GM12878 (cell line): ENCODE data around the gene LSMEM2. TPM values are rescaled to one million over a fixed set of nuclear protein-coding genes. Genes with fewer than 3 reads are reported as not detected.
A peak's percentile ranks its signal among the peaks of the same experiment; 100 is the strongest.

ENCODE experiments used
- ATAC-seq: fragments of 200-7000 bp; cut with Tn5 transposase; 3 replicates; pipeline ENCODE4 v1.9.1; 2020; ENCODE audit warnings: mild to moderate bottlenecking, moderate library complexity
- BruUV-seq: library from RNA; stranded (reverse); fragments of 400-500 nt; replicated peaks from 2 replicates; lab custom pipeline; 2021; lab: Mats Ljungman, UMichigan
- CTCF ChIA-PET: fragments of 300-600 bp; sonication (Branson Sonifier 250); formaldehyde crosslinking; extraction: SDS; loops from one replicate; lab custom pipeline; 2021; ENCODE audit warnings: inconsistent platforms; lab: Yijun Ruan, JAX
- POLR2A ChIA-PET: fragments of 350-600 bp; formaldehyde crosslinking; extraction: SDS; loops from one replicate; lab custom pipeline; 2021; ENCODE audit warnings: inconsistent platforms; lab: Charles Lee
- RAD21 ChIA-PET: fragments of 300-600 bp; sonication (Branson Sonifier 250); formaldehyde crosslinking; loops from one replicate; lab custom pipeline; 2023; ENCODE audit warnings: antibody characterized with exemption; ENCODE audit not compliant: unreplicated experiment; lab: Charles Lee
- SMC1A ChIA-PET: fragments of 300-600 bp; sonication (Branson Sonifier 250); formaldehyde crosslinking; loops from one replicate; lab custom pipeline; 2023; ENCODE audit not compliant: unreplicated experiment, uncharacterized antibody; lab: Charles Lee
- DNase-seq: peaks from one replicate; pipeline ENCODE4 v3.0.0-alpha.2; 2011; ENCODE audit warnings: low read depth, low spot score
- FAIRE-seq: peaks from 3 replicates; lab custom pipeline; 2011; peaks lifted over from hg19 to GRCh38; lab: Jason Lieb, UNC
- H2AFZ ChIP-seq: 2 replicates; pipeline ENCODE4 v1.6.0; 2011; ENCODE audit warnings: low read depth, low read length, control low read depth; ENCODE audit not compliant: control insufficient read depth
- H3K27ac ChIP-seq: 2 replicates; pipeline ENCODE4 v1.5.1; 2011; ENCODE audit warnings: control low read depth; ENCODE audit not compliant: control insufficient read depth, insufficient read depth
- H3K27me3 ChIP-seq, 2 experiments: replicated peaks in 1 of 2; 2 replicates each; pipeline versions ENCODE4 v1.6.0 to v1.6.1; 2011; ENCODE audit warnings: low read length in 1 of 2; ENCODE audit not compliant: control insufficient read depth in 2 of 2, insufficient read depth in 2 of 2
- H3K36me3 ChIP-seq, 2 experiments: 2 replicates each; pipeline ENCODE4 v1.5.1; 2011; ENCODE audit warnings: low read length in 1 of 2; ENCODE audit not compliant: control insufficient read depth in 2 of 2, insufficient read depth in 2 of 2
- H3K4me1 ChIP-seq: 2 replicates; pipeline ENCODE4 v1.6.1; 2011; ENCODE audit warnings: mild to moderate bottlenecking, low read length, moderate library complexity, mixed read lengths; ENCODE audit not compliant: control insufficient read depth, insufficient read depth
- H3K4me2 ChIP-seq: 2 replicates; pipeline ENCODE4 v1.6.0; 2011; ENCODE audit warnings: control low read depth; ENCODE audit not compliant: control insufficient read depth, insufficient read depth
- H3K4me3 ChIP-seq: fragments of 200-600 bp; sonication (generic); 2 replicates; pipeline ENCODE4 v1.5.1; 2016
- H3K79me2 ChIP-seq: 2 replicates; pipeline ENCODE4 v1.6.0; 2011; ENCODE audit warnings: low read length; ENCODE audit not compliant: control insufficient read depth, insufficient read depth
- H3K9ac ChIP-seq: 2 replicates; pipeline ENCODE4 v1.8.0; 2011; ENCODE audit warnings: low read length, control low read depth, mixed read lengths; ENCODE audit not compliant: control insufficient read depth, insufficient read depth
- H3K9me3 ChIP-seq: replicated peaks from 3 replicates; pipeline ENCODE4 v1.5.1; 2011; ENCODE audit warnings: mild to moderate bottlenecking, low read length; ENCODE audit not compliant: control insufficient read depth, insufficient read depth
- H4K20me1 ChIP-seq: 2 replicates; pipeline ENCODE4 v1.6.0; 2011; ENCODE audit not compliant: control insufficient read depth, insufficient read depth
- CHD4 ChIP-seq: fragments of 200-600 bp; sonication (generic); IDR thresholded peaks from 2 replicates; pipeline ENCODE4 v1.6.1; 2016; ENCODE audit warnings: mild to moderate bottlenecking
- NFIC ChIP-seq: IDR thresholded peaks from 2 replicates; pipeline ENCODE4 v1.6.1; 2012; ENCODE audit warnings: low read depth, mild to moderate bottlenecking, inconsistent platforms, low read length, moderate library complexity
- PAX8 ChIP-seq: fragments of 450-650 bp; IDR thresholded peaks from 2 replicates; pipeline ENCODE4 v1.6.1; 2017; ENCODE audit warnings: mild to moderate bottlenecking, moderate library complexity
- SPI1 ChIP-seq: IDR thresholded peaks from 2 replicates; pipeline ENCODE4 v1.6.1; 2011; ENCODE audit warnings: low read depth, mild to moderate bottlenecking, low read length, moderate library complexity, borderline replicate concordance; ENCODE audit not compliant: insufficient read depth
- SREBF2 ChIP-seq: IDR thresholded peaks from 2 replicates; pipeline ENCODE4 v1.6.1; 2012; ENCODE audit warnings: mild to moderate bottlenecking, low read length
- SUPT20H ChIP-seq: IDR thresholded peaks from 2 replicates; pipeline ENCODE4 v1.6.1; 2011; ENCODE audit warnings: low read depth, mild to moderate bottlenecking, low read length, moderate library complexity, borderline replicate concordance; ENCODE audit not compliant: control insufficient read depth
- WGBS: methylation state at CpG from one replicate; pipeline ENCODE4 v1.1.6; 2016; ENCODE audit warnings: low lambda C conversion rate; ENCODE audit not compliant: insufficient replicate concordance, insufficient coverage; ENCODE audit errors: missing lambda C conversion rate; 5-methylcytosine and 5-hydroxymethylcytosine counted together
- in situ Hi-C: fragments of 300-500 bp; cut with MboI; formaldehyde crosslinking; loops from 9 replicates; pipeline ENCODE4 v1.14.3; 2018; ENCODE audit warnings: mixed read lengths
- intact Hi-C: fragments of 100-400 bp; cut with micrococcal nuclease; formaldehyde crosslinking; loops from one replicate; pipeline ENCODE4 v1.14.2; 2022; ENCODE audit not compliant: unreplicated experiment
- polyA plus RNA-seq, 11 experiments: library from polyadenylated mRNA; depleted of rRNA in 4 of 11; unstranded in 6 of 11; stranded (reverse) in 5 of 11; fragments of >200 nt; fragmentation: Nextera tagmentation in 4 of 11; fragmentation: Illumina TruSeq in 1 of 11; extraction: Ambion mirVana in 4 of 11; extraction: Trizol in 1 of 11; gene quantifications; 1 replicate in 1 of 11; 2 replicates in 10 of 11; pipeline versions ENCODE4 v1.2.1 to v1.2.3, GENCODE V29; 2011 to 2016; ENCODE audit warnings: inconsistent platforms in 2 of 11, missing spikeins in 2 of 11, low read depth in 1 of 11
- total RNA-seq, 4 experiments: library from RNA; depleted of rRNA in 3 of 4; stranded (reverse); fragments of >200 nt in 3 of 4; fragmentation: Illumina TruSeq in 1 of 4; extraction: Trizol in 1 of 4; gene quantifications; 2 replicates each; pipeline versions ENCODE4 v1.2.1 to v1.2.3, GENCODE V29; 2013 to 2021
- TF ChIP-seq, protein P1 (sequence below): IDR thresholded peaks from 2 replicates; pipeline ENCODE4 v1.6.1; 2012; ENCODE audit warnings: low read depth, low read length, improper control_type of control experiment
- TF ChIP-seq, protein P2 (sequence below): fragments of 450-650 bp; IDR thresholded peaks from 2 replicates; pipeline ENCODE4 v1.6.1; 2016; ENCODE audit warnings: mild to moderate bottlenecking, moderate library complexity, borderline replicate concordance

The LSMEM2 gene
- total and polyA plus RNA-seq, 10 of the 15 experiments (the other 5 are each of a cell fraction or from before 2014, with no cell fraction given) = 0.17 TPM; not detected in 9

DNA sequence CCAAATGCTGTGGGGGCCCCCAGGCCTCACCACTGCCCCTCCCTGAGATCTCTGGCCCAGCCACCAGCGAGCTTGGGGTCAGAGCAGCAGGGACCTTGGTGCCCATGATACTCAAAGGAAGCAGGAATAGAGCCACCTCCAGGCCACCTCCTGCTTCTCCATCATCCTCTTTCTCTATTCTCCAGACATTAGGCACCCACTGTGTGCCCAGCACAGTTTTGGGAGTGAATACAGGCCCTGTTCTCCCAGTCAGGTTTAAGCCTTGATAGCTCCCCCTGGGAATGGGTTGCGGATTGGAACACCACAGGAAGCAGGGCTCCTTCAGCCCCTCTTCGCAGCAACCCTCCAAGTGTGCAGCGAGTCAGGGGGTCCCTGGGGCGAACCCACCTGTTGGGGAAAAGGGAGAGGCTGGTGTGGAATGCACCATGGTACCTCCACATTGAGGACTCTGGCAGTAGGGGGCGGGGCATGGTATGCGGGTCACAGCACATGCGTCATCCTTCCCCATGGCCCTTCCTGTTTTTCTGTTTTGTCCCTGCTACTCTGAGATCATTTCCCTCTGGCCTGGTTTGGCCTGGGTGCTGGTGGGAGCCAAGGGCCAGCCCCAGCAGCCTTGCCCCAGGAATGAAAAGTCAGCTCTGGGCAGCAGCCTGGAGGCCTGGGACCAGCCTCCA, 24.2 kb upstream of the LSMEM2 start:
- peaks cover 3% of the 10 kb centered on the region; the same call in 1 of the 2 replicates for H3K4me1 ChIP-seq
- peaks cover 13% of the 10 kb centered on the region; the same call in 1 of the 3 replicates for H3K9me3 ChIP-seq
- no peak for ATAC-seq
- WGBS = 77% methylated on average over 8 of the region's 8 CpGs
- ChIA-PET SMC1A (no interaction called here), POLR2A (no interaction called here), CTCF (interaction anchor here (1.6 kb wide), 1 partner anchor 29 kb away, joined by 4 read pairs; no protein-coding TSS in a partner anchor), RAD21 (interaction anchor here (1.0 kb wide), 1 partner anchor 8 kb away, joined by 4 read pairs; no protein-coding TSS in a partner anchor)
- H4K20me1 ChIP-seq = peaks cover 7% of the 10 kb centered on the region
- H3K27ac ChIP-seq = no peak overlapping the region
- TF ChIP-seq SREBF2 (no peak), SUPT20H (no peak), CHD4 (no peak), PAX8 (no peak), NFIC (no peak), SPI1 (peak; percentile 31; the same call in 1 of the 2 replicates)
- TF ChIP-seq, protein P1, sequence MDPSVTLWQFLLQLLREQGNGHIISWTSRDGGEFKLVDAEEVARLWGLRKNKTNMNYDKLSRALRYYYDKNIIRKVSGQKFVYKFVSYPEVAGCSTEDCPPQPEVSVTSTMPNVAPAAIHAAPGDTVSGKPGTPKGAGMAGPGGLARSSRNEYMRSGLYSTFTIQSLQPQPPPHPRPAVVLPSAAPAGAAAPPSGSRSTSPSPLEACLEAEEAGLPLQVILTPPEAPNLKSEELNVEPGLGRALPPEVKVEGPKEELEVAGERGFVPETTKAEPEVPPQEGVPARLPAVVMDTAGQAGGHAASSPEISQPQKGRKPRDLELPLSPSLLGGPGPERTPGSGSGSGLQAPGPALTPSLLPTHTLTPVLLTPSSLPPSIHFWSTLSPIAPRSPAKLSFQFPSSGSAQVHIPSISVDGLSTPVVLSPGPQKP = no peak
- TF ChIP-seq, protein P2, sequence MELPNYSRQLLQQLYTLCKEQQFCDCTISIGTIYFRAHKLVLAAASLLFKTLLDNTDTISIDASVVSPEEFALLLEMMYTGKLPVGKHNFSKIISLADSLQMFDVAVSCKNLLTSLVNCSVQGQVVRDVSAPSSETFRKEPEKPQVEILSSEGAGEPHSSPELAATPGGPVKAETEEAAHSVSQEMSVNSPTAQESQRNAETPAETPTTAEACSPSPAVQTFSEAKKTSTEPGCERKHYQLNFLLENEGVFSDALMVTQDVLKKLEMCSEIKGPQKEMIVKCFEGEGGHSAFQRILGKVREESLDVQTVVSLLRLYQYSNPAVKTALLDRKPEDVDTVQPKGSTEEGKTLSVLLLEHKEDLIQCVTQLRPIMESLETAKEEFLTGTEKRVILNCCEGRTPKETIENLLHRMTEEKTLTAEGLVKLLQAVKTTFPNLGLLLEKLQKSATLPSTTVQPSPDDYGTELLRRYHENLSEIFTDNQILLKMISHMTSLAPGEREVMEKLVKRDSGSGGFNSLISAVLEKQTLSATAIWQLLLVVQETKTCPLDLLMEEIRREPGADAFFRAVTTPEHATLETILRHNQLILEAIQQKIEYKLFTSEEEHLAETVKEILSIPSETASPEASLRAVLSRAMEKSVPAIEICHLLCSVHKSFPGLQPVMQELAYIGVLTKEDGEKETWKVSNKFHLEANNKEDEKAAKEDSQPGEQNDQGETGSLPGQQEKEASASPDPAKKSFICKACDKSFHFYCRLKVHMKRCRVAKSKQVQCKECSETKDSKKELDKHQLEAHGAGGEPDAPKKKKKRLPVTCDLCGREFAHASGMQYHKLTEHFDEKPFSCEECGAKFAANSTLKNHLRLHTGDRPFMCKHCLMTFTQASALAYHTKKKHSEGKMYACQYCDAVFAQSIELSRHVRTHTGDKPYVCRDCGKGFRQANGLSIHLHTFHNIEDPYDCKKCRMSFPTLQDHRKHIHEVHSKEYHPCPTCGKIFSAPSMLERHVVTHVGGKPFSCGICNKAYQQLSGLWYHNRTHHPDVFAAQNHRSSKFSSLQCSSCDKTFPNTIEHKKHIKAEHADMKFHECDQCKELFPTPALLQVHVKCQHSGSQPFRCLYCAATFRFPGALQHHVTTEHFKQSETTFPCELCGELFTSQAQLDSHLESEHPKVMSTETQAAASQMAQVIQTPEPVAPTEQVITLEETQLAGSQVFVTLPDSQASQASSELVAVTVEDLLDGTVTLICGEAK = no peak
- H3K4me2 ChIP-seq = no peak overlapping the region
- H3K36me3 ChIP-seq = peaks cover 38 to 57% of the 10 kb centered on the region in 2 experiments
- no peak for FAIRE-seq
- no peak overlapping the region for H2AFZ ChIP-seq
- DNase-seq = no peak
- H3K4me3 ChIP-seq = no peak overlapping the region
- no peaks in the 10 kb centered on the region for H3K27me3 ChIP-seq
- in situ Hi-C loops = no loop called here
- intact Hi-C loops = no loop called here
- no TSS peak for BruUV-seq
- H3K79me2 ChIP-seq = peaks cover 12% of the 10 kb centered on the region
- no peak overlapping the region for H3K9ac ChIP-seq
